HG03457 (cell line): ENCODE measurements around the gene FAM25C.
"Not testable (repeated sequence)": the region's sequence is repeated elsewhere in the genome, so short reads cannot be mapped to it uniquely, and the experiment has no call there.

ENCODE experiments used
- ATAC-seq: cut with Tn5 transposase; IDR thresholded peaks from one replicate; pipeline ENCODE4 v1.9.1; 2021; ENCODE audit warnings: moderate number of reproducible peaks; ENCODE audit not compliant: unreplicated experiment

Gene FAM25C

GRCh38 chr10:47999691-48000090, at the start of gene FAM25C:
Gene FAM25C (minus strand): TSS chr10:47999791. CDS start chr10:47999765, 26 bp downstream.
- not testable (repeated sequence) for ATAC-seq

- not testable (repeated sequence) for ATAC-seq
Observed at GRCh38 chr10:48044557-48044956, 45.0 kb upstream of the FAM25C start.

GRCh38 chr10:48031390-48031789, 31.8 kb upstream of the FAM25C start:
- ATAC-seq = not testable (repeated sequence)

- ATAC-seq = not testable (repeated sequence)
Observed at GRCh38 chr10:48002306-48002705, 2.7 kb upstream of the FAM25C start.

GRCh38 chr10:47994045-47994444, 5.5 kb downstream of the FAM25C start:
- not testable (repeated sequence) for ATAC-seq

GRCh38 chr10:47992560-47992959, 7.0 kb downstream of the FAM25C start:
- not testable (repeated sequence) for ATAC-seq

- ATAC-seq = not testable (repeated sequence)
Observed at GRCh38 chr10:47991706-47992105, 7.9 kb downstream of the FAM25C start.

- not testable (repeated sequence) for ATAC-seq
Observed at GRCh38 chr10:47990097-47990496, 9.5 kb downstream of the FAM25C start.

- not testable (repeated sequence) for ATAC-seq
Observed at GRCh38 chr10:47989542-47989950, 10.0 kb downstream of the FAM25C start.

- ATAC-seq = not testable (repeated sequence)
Observed at GRCh38 chr10:47988718-47989541, 10.7 kb downstream of the FAM25C start.

- ATAC-seq = not testable (repeated sequence)
Observed at GRCh38 chr10:47987952-47988351, 11.6 kb downstream of the FAM25C start.

GRCh38 chr10:47986413-47987230, 13.0 kb downstream of the FAM25C start:
- not testable (repeated sequence) for ATAC-seq

GRCh38 chr10:47975409-47975808, 24.2 kb downstream of the FAM25C start:
- not testable (repeated sequence) for ATAC-seq

- ATAC-seq = not testable (repeated sequence)
Observed at GRCh38 chr10:47973131-47973530, 26.5 kb downstream of the FAM25C start.

GRCh38 chr10:47972077-47972476, 27.5 kb downstream of the FAM25C start:
- ATAC-seq = not testable (repeated sequence)

- not testable (repeated sequence) for ATAC-seq
Observed at GRCh38 chr10:47971598-47971997, 28.0 kb downstream of the FAM25C start.

GRCh38 chr10:47970047-47970446, 29.5 kb downstream of the FAM25C start:
- ATAC-seq = not testable (repeated sequence)

GRCh38 chr10:47968988-47969387, 30.6 kb downstream of the FAM25C start:
- ATAC-seq = peak; percentile 74

- ATAC-seq = not testable (repeated sequence)
Observed at GRCh38 chr10:47964280-47965063, 35.1 kb downstream of the FAM25C start.

- not testable (repeated sequence) for ATAC-seq
Observed at GRCh38 chr10:47962785-47963184, 36.8 kb downstream of the FAM25C start.

GRCh38 chr10:47960699-47961098, 38.9 kb downstream of the FAM25C start:
- ATAC-seq = not testable (repeated sequence)
